HEK293 (cell line): ENCODE results near the gene SPINK4.

Experiments
- CTCF ChIA-PET: fragments of 350-600 bp; formaldehyde crosslinking; extraction: SDS; loops from one replicate; lab custom pipeline; 2021; ENCODE audit warnings: antibody characterized with exemption; lab: Yijun Ruan, JAX
- POLR2A ChIA-PET: fragments of 300-600 bp; formaldehyde crosslinking; extraction: SDS; loops from one replicate; lab custom pipeline; 2020; ENCODE audit warnings: antibody characterized with exemption, inconsistent platforms; lab: Yijun Ruan, JAX
- H3K27ac ChIP-seq: fragments of 200-500 bp; sonication (Bioruptor generic); 2 replicates; pipeline ENCODE4 v1.5.1; 2014; ENCODE audit warnings: low read depth, low read length, control low read depth, inconsistent platforms; ENCODE audit errors: extremely low read depth
- H3K36me3 ChIP-seq, 2 experiments: fragments of 200-500 bp in 1 of 2; sonication (Bioruptor generic) in 1 of 2; 1 replicate in 1 of 2; 2 replicates in 1 of 2; pipeline ENCODE4 v1.5.1; 2014 to 2017; ENCODE audit warnings: inconsistent platforms in 2 of 2, low read length in 2 of 2; ENCODE audit not compliant: control insufficient read depth in 2 of 2, insufficient read depth in 1 of 2
- H3K4me1 ChIP-seq: fragments of 200-500 bp; sonication (Bioruptor generic); 2 replicates; pipeline ENCODE4 v1.5.1; 2014; ENCODE audit warnings: mild to moderate bottlenecking, low read length, inconsistent platforms; ENCODE audit not compliant: control insufficient read depth, insufficient read depth
- H3K4me3 ChIP-seq: 2 replicates; pipeline ENCODE4 v1.5.1; 2011; ENCODE audit warnings: low read depth, mild to moderate bottlenecking, control low read depth, low read length, moderate library complexity
- H3K9me3 ChIP-seq: fragments of 200-500 bp; sonication (Bioruptor generic); 2 replicates; pipeline ENCODE4 v1.5.1; 2014; ENCODE audit warnings: low read depth, low read length, inconsistent platforms; ENCODE audit not compliant: control insufficient read depth, insufficient read depth
- FEZF1 ChIP-seq: fragments of 450-650 bp; formaldehyde crosslinking; IDR thresholded peaks from 2 replicates; pipeline ENCODE4 v1.5.1; 2016; ENCODE audit warnings: missing biosample characterization, missing genetic modification characterization
- GLI2 ChIP-seq: fragments of 450-650 bp; formaldehyde crosslinking; IDR thresholded peaks from 2 replicates; pipeline ENCODE4; 2017; ENCODE audit warnings: missing biosample characterization, missing genetic modification characterization, low read depth, borderline replicate concordance
- GLIS1 ChIP-seq: fragments of 450-650 bp; formaldehyde crosslinking; IDR thresholded peaks from 2 replicates; pipeline ENCODE4 v1.5.1; 2016; ENCODE audit warnings: missing biosample characterization, missing genetic modification characterization
- GLIS2 ChIP-seq: fragments of 450-650 bp; formaldehyde crosslinking; IDR thresholded peaks from 2 replicates; pipeline ENCODE4 v1.5.1; 2016; ENCODE audit warnings: missing biosample characterization, missing genetic modification characterization
- HOXC10 ChIP-seq: sonication (generic); formaldehyde crosslinking; IDR thresholded peaks from 2 replicates; pipeline ENCODE4 v1.8.1; 2023; ENCODE audit warnings: mild to moderate bottlenecking, missing genetic modification reagents
- KLF1 ChIP-seq: fragments of 450-650 bp; formaldehyde crosslinking; IDR thresholded peaks from 2 replicates; pipeline ENCODE4 v1.5.1; 2016; ENCODE audit warnings: missing biosample characterization, missing genetic modification characterization
- KLF8 ChIP-seq: fragments of 450-650 bp; formaldehyde crosslinking; IDR thresholded peaks from 2 replicates; pipeline ENCODE4 v1.5.1; 2016; ENCODE audit warnings: missing biosample characterization, missing genetic modification characterization
- KLF9 ChIP-seq: fragments of 450-650 bp; formaldehyde crosslinking; IDR thresholded peaks from 2 replicates; pipeline ENCODE4 v1.5.1; 2016; ENCODE audit warnings: missing biosample characterization, missing genetic modification characterization, low read depth
- OVOL3 ChIP-seq: fragments of 450-650 bp; formaldehyde crosslinking; IDR thresholded peaks from 2 replicates; pipeline ENCODE4 v1.5.1; 2016; ENCODE audit warnings: missing biosample characterization, missing genetic modification characterization
- SCRT1 ChIP-seq: fragments of 450-650 bp; formaldehyde crosslinking; IDR thresholded peaks from 2 replicates; pipeline ENCODE4 v1.5.1; 2016; ENCODE audit warnings: missing biosample characterization, missing genetic modification characterization, borderline replicate concordance
- SP2 ChIP-seq: fragments of 450-650 bp; formaldehyde crosslinking; IDR thresholded peaks from 2 replicates; pipeline ENCODE4 v1.5.1; 2016; ENCODE audit warnings: missing biosample characterization, missing genetic modification characterization
- ZFP37 ChIP-seq: fragments of 450-650 bp; formaldehyde crosslinking; IDR thresholded peaks from 2 replicates; pipeline ENCODE4 v1.5.1; 2016; ENCODE audit warnings: missing biosample characterization, missing genetic modification characterization
- ZNF19 ChIP-seq: fragments of 450-650 bp; formaldehyde crosslinking; IDR thresholded peaks from 2 replicates; pipeline ENCODE4; 2016; ENCODE audit warnings: missing biosample characterization, missing genetic modification characterization, low read depth
- ZNF2 ChIP-seq: fragments of 450-650 bp; formaldehyde crosslinking; IDR thresholded peaks from 2 replicates; pipeline ENCODE4 v1.5.1; 2016; ENCODE audit warnings: missing biosample characterization, missing genetic modification characterization
- ZNF211 ChIP-seq: fragments of 450-650 bp; formaldehyde crosslinking; IDR thresholded peaks from 2 replicates; pipeline ENCODE4 v1.5.1; 2016; ENCODE audit warnings: low read depth, missing biosample characterization, missing genetic modification characterization
- ZNF24 ChIP-seq: fragments of 450-650 bp; formaldehyde crosslinking; IDR thresholded peaks from 2 replicates; pipeline ENCODE4 v1.5.1; 2016; ENCODE audit warnings: missing biosample characterization, missing genetic modification characterization
- ZNF311 ChIP-seq: fragments of 450-650 bp; formaldehyde crosslinking; IDR thresholded peaks from 2 replicates; pipeline ENCODE4 v1.5.1; 2017; ENCODE audit warnings: missing biosample characterization, missing genetic modification characterization, borderline replicate concordance
- ZNF37A ChIP-seq: fragments of 450-650 bp; IDR thresholded peaks from 2 replicates; pipeline ENCODE4 v1.5.1; 2018; ENCODE audit warnings: missing biosample characterization, missing genetic modification characterization
- ZNF391 ChIP-seq: fragments of 450-650 bp; formaldehyde crosslinking; IDR thresholded peaks from 2 replicates; pipeline ENCODE4 v1.5.1; 2016; ENCODE audit warnings: low read depth, missing biosample characterization, missing genetic modification characterization, borderline replicate concordance
- ZNF48 ChIP-seq: fragments of 450-650 bp; formaldehyde crosslinking; IDR thresholded peaks from 2 replicates; pipeline ENCODE4 v1.5.1; 2016; ENCODE audit warnings: missing biosample characterization, missing genetic modification characterization
- ZNF560 ChIP-seq: fragments of 450-650 bp; formaldehyde crosslinking; IDR thresholded peaks from 2 replicates; pipeline ENCODE4 v1.5.1; 2017; ENCODE audit warnings: missing biosample characterization, missing genetic modification characterization, borderline replicate concordance
- ZNF596 ChIP-seq: fragments of 450-650 bp; IDR thresholded peaks from 2 replicates; pipeline ENCODE4 v1.5.0; 2018; ENCODE audit warnings: missing biosample characterization, mild to moderate bottlenecking, missing genetic modification characterization, moderate library complexity
- ZNF707 ChIP-seq: fragments of 450-650 bp; formaldehyde crosslinking; IDR thresholded peaks from 2 replicates; pipeline ENCODE4 v1.5.1; 2016; ENCODE audit warnings: missing biosample characterization, missing genetic modification characterization
- ZNF791 ChIP-seq: fragments of 450-650 bp; formaldehyde crosslinking; IDR thresholded peaks from 2 replicates; pipeline ENCODE4 v1.5.1; 2016; ENCODE audit warnings: missing biosample characterization, missing genetic modification characterization
- ZNF792 ChIP-seq: fragments of 450-650 bp; formaldehyde crosslinking; IDR thresholded peaks from 2 replicates; pipeline ENCODE4 v1.5.1; 2016; ENCODE audit warnings: missing biosample characterization, missing genetic modification characterization
- TF ChIP-seq, protein P1 (sequence below): fragments of 450-650 bp; formaldehyde crosslinking; IDR thresholded peaks from 2 replicates; pipeline ENCODE4 v1.5.1; 2016; ENCODE audit warnings: missing biosample characterization, missing genetic modification characterization
- TF ChIP-seq, protein P2 (sequence below): fragments of 450-650 bp; formaldehyde crosslinking; IDR thresholded peaks from 2 replicates; pipeline ENCODE4 v1.5.1; 2016; ENCODE audit warnings: missing biosample characterization, missing genetic modification characterization

The SPINK4 gene

DNA sequence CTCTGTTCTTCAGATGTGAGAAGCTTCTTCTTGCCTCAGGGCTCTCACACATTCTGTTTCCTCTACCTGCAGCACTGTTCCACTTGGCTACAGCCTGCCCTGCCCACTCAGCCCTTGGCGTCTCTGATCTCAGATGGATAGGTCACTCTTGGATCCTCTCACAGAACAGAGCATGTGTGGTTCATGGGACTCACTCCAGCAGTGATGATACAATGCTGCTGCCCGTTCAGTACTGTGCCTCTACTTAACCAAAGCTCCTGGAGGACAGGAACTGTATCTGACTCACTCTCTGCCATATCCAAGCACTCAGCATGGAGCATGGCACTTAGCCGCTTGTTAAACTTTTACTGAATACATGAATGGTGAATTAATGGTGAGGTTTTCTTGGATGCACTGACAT, 3.4 kb upstream of the SPINK4 start:
- TF ChIP-seq ZNF596, result no peak
- no peak for TF ChIP-seq KLF1 (tag by site-specific recombination)
- no peak for TF ChIP-seq GLI2
- TF ChIP-seq ZNF24 (tag by site-specific recombination), result no peak
- no peak for TF ChIP-seq ZNF311
- no peak for TF ChIP-seq ZNF792 (tag by site-specific recombination)
- no peak for TF ChIP-seq KLF8 (tag by site-specific recombination)
- TF ChIP-seq ZNF19 (tag by site-specific recombination), result no peak
- TF ChIP-seq OVOL3, result no peak
- no peak for TF ChIP-seq SP2
- Histone ChIP-seq H3K27ac (no peak overlapping the region), H3K36me3 (no peaks in the 10 kb centered on the region), H3K9me3 (no peaks in the 10 kb centered on the region), H3K4me3 (no peak overlapping the region), H3K4me1 (peaks cover 11% of the 10 kb centered on the region)
- ChIA-PET POLR2A (interaction anchor here (1.2 kb wide), 1 partner anchor 54 kb away, joined by 3 read pairs; the partner anchor contains the start of gene NFX1), CTCF (interaction anchor here (0.5 to 1.0 kb wide), 4 partner anchors 10 to 50 kb away, joined by 3 to 7 read pairs (median 3); no protein-coding TSS in a partner anchor)

DNA sequence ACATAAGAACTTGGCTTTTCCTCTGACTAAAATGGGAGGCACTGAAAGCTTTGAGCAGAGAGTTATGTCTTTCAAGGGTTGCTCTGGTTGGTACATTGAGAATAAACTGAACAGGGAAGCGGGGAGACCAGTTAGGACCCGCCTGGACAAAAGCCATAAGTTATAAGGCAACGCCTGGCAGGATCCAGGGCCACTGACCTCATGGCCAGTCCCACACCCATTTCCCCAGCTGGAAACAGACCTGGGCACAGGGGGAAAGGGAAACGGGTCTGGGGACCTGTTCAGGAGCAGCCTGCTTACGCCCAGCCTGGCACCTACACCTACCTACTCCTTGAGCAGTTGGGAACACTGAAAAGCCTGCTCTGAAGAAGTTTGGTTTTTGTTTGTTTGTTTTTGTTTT, 1.3 kb downstream of the SPINK4 start:
- H3K36me3 ChIP-seq, result no peaks in the 10 kb centered on the region
- H3K4me1 ChIP-seq, result peaks cover 5% of the 10 kb centered on the region
- TF ChIP-seq ZNF37A (tag by site-specific recombination) (no peak), ZNF391 (tag by site-specific recombination) (no peak), ZNF707 (tag by site-specific recombination) (no peak), ZFP37 (no peak), FEZF1 (tag by site-specific recombination) (no peak), SCRT1 (tag by site-specific recombination) (no peak), KLF9 (no peak), ZNF560 (tag by site-specific recombination) (no peak), ZNF791 (no peak), GLIS2 (tag by site-specific recombination) (no peak), ZNF2 (tag by site-specific recombination) (no peak), HOXC10 (no peak), ZNF48 (no peak), GLIS1 (tag by site-specific recombination) (no peak), ZNF211 (tag by site-specific recombination) (no peak)
- TF ChIP-seq, protein P1, sequence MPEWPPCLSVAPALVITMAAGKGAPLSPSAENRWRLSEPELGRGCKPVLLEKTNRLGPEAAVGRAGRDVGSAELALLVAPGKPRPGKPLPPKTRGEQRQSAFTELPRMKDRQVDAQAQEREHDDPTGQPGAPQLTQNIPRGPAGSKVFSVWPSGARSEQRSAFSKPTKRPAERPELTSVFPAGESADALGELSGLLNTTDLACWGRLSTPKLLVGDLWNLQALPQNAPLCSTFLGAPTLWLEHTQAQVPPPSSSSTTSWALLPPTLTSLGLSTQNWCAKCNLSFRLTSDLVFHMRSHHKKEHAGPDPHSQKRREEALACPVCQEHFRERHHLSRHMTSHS (tag by site-specific recombination), result no peak
- TF ChIP-seq, protein P2, sequence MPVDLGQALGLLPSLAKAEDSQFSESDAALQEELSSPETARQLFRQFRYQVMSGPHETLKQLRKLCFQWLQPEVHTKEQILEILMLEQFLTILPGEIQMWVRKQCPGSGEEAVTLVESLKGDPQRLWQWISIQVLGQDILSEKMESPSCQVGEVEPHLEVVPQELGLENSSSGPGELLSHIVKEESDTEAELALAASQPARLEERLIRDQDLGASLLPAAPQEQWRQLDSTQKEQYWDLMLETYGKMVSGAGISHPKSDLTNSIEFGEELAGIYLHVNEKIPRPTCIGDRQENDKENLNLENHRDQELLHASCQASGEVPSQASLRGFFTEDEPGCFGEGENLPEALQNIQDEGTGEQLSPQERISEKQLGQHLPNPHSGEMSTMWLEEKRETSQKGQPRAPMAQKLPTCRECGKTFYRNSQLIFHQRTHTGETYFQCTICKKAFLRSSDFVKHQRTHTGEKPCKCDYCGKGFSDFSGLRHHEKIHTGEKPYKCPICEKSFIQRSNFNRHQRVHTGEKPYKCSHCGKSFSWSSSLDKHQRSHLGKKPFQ, result no peak
- no peaks in the 10 kb centered on the region for H3K9me3 ChIP-seq
- CTCF ChIA-PET, result interaction anchor here (0.6 to 2.3 kb wide), 4 partner anchors 15 to 660 kb away, joined by 3 to 8 read pairs (median 4); no protein-coding TSS in a partner anchor
- no peak overlapping the region for H3K27ac ChIP-seq
- no peak overlapping the region for H3K4me3 ChIP-seq
- POLR2A ChIA-PET, result interaction anchor here (1.2 kb wide), 1 partner anchor 33 kb away, joined by 3 read pairs; no protein-coding TSS in a partner anchor
